Hepatocyte (in vitro differentiated cells): ENCODE results near the gene STX7. TPM values are rescaled to one million over a fixed set of nuclear protein-coding genes. Genes with fewer than 3 reads are reported as not detected.

Source experiments
- DNase-seq: peaks from one replicate; pipeline ENCODE4 v3.0.0-alpha.2; 2016; ENCODE audit warnings: low spot score
- H2AFZ ChIP-seq: fragments of 200-600 bp; sonication (generic); 2 replicates; pipeline ENCODE4 v1.6.0; 2016; ENCODE audit warnings: antibody characterized with exemption, mild to moderate bottlenecking
- H3K27ac ChIP-seq: fragments of 200-600 bp; sonication (generic); 2 replicates; pipeline ENCODE4 v1.5.1; 2016; ENCODE audit warnings: mild to moderate bottlenecking
- H3K27me3 ChIP-seq: fragments of 200-600 bp; sonication (generic); 2 replicates; pipeline ENCODE4 v1.6.1; 2016
- H3K36me3 ChIP-seq: fragments of 200-600 bp; sonication (generic); replicated peaks from 2 replicates; pipeline ENCODE4 v1.5.1; 2016; ENCODE audit warnings: low read depth; ENCODE audit not compliant: insufficient read depth
- H3K4me1 ChIP-seq: fragments of 200-600 bp; sonication (generic); 2 replicates; pipeline ENCODE4 v1.5.1; 2016; ENCODE audit warnings: mild to moderate bottlenecking, moderate library complexity; ENCODE audit not compliant: insufficient read depth
- H3K4me2 ChIP-seq: fragments of 200-600 bp; sonication (generic); 2 replicates; pipeline ENCODE4 v1.6.0; 2016
- H3K4me3 ChIP-seq: fragments of 200-600 bp; sonication (generic); 2 replicates; pipeline ENCODE4 v1.5.1; 2016; ENCODE audit warnings: mild to moderate bottlenecking
- H3K79me2 ChIP-seq: fragments of 200-600 bp; sonication (generic); 2 replicates; pipeline ENCODE4 v1.6.0; 2017; ENCODE audit warnings: mild to moderate bottlenecking
- H3K9me2 ChIP-seq: fragments of 200-600 bp; sonication (generic); replicated peaks from 2 replicates; pipeline ENCODE4 v1.6.0; 2017; ENCODE audit warnings: mild to moderate bottlenecking; ENCODE audit not compliant: insufficient read depth
- H3K9me3 ChIP-seq: fragments of 200-600 bp; sonication (generic); 2 replicates; pipeline ENCODE4 v1.5.1; 2016; ENCODE audit warnings: low read depth, mild to moderate bottlenecking
- H4K20me1 ChIP-seq: fragments of 200-600 bp; sonication (generic); 2 replicates; pipeline ENCODE4 v1.6.0; 2016; ENCODE audit warnings: mild to moderate bottlenecking; ENCODE audit not compliant: insufficient read depth, poor library complexity, severe bottlenecking
- CTCF ChIP-seq: fragments of 200-600 bp; sonication (generic); IDR thresholded peaks from 2 replicates; pipeline ENCODE4 v1.5.1; 2016; ENCODE audit warnings: antibody characterized with exemption, mild to moderate bottlenecking; ENCODE audit not compliant: poor library complexity
- EZH2 ChIP-seq: fragments of 200-600 bp; sonication (generic); IDR thresholded peaks from 2 replicates; pipeline ENCODE4 v1.6.1; 2016; ENCODE audit warnings: antibody characterized with exemption, mild to moderate bottlenecking, borderline replicate concordance
- EZH2phosphoT487 ChIP-seq: fragments of 200-600 bp; sonication (generic); IDR thresholded peaks from one replicate; pipeline ENCODE4 v1.6.1; 2018; ENCODE audit warnings: antibody characterized with exemption, mild to moderate bottlenecking, low read depth, moderate library complexity; ENCODE audit not compliant: unreplicated experiment, severe bottlenecking
- WGBS: methylation state at CpG from one replicate; pipeline ENCODE4 v1.1.6; 2016; ENCODE audit warnings: low lambda C conversion rate; ENCODE audit errors: missing lambda C conversion rate; 5-methylcytosine and 5-hydroxymethylcytosine counted together
- polyA plus RNA-seq: library from polyadenylated mRNA; unstranded; fragments of >200 nt; fragmentation: Nextera tagmentation; extraction: Ambion mirVana; gene quantifications from 2 replicates; pipeline ENCODE4 v1.2.1, GENCODE V29; 2016
- total RNA-seq: library from RNA; depleted of rRNA; stranded (reverse); fragments of >200 nt; gene quantifications from 2 replicates; pipeline ENCODE4 v1.2.3, GENCODE V29; 2014

Gene STX7
- total and polyA plus RNA-seq, 2 experiments from 2014 or later: 38.4 to 39.3 TPM

DNA sequence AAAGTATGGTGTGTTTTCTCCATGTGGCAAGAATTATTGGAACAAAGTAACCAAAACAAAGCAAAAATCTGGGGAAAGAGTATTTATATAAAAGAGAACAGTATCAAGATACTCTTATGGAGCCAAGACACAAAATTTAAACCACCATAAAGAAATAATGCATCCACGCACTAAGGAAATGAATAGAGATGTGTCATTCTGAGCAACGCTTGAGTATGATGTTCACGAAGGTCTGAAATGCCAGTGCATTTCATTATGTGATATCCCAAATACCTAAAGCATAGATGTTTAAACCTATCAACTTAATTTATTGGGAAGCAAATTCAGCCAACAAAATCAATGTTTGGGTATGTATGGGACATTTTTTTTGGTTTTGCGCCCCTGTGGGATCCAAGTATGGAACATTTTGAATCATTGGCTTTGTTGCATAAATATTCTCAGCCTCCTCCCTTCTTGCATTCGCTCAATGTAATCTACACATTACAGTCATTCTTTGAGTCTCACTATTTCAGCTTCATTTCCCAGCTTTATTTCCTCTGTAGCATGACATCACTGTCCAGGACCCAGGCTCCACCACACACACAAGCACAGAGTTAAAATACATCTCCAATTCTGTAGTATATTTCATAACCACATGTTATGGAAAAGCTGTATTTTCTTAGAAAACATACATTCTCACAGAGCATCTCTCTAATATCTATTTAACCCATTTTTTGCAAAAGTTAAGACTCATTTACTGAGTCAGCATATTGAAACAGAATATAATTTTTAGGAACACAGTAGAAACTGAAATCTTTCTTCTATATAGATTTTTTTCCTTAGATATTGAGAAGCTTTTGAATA, 100.0 kb downstream of the STX7 start:
- 81% methylated on average over 5 of the region's 5 CpGs for WGBS
- Histone ChIP-seq H2AFZ (no peak overlapping the region), H3K9me2 (no peaks in the 10 kb centered on the region), H3K79me2 (no peaks in the 10 kb centered on the region), H3K36me3 (no peaks in the 10 kb centered on the region), H4K20me1 (no peaks in the 10 kb centered on the region), H3K27ac (no peak overlapping the region), H3K27me3 (no peaks in the 10 kb centered on the region), H3K4me3 (no peak overlapping the region), H3K4me1 (no peaks in the 10 kb centered on the region), H3K4me2 (no peak overlapping the region), H3K9me3 (no peaks in the 10 kb centered on the region)
- no peak for DNase-seq
- TF ChIP-seq EZH2: no peak
- TF ChIP-seq EZH2phosphoT487: no peak
- TF ChIP-seq CTCF: no peak

DNA sequence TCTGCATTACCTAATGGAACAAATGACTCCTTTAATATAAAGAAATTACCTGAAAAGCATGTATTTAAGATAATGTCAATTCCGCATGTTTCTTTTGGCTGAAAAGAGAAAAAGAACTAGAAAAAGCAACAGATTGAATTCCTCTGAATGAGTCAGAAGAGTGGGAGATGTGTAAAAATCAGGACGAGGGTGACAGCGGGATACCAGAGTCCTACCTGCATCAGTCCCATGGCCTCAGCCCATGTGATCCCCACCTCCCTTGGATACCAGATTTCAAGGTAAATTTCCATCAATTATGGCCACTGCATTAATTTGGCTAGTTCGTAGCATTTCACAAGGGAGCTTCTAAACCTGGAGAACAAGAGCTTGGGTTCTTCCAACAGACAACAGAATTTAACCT, 101.6 kb downstream of the STX7 start:
- no peak for DNase-seq
- Histone ChIP-seq H2AFZ (no peak overlapping the region), H3K9me3 (no peaks in the 10 kb centered on the region), H3K27me3 (peaks cover 4% of the 10 kb centered on the region), H3K27ac (no peak overlapping the region), H4K20me1 (no peaks in the 10 kb centered on the region), H3K4me1 (no peaks in the 10 kb centered on the region), H3K36me3 (no peaks in the 10 kb centered on the region), H3K4me2 (no peak overlapping the region), H3K9me2 (no peaks in the 10 kb centered on the region), H3K79me2 (no peaks in the 10 kb centered on the region), H3K4me3 (no peak overlapping the region)
- no peak for TF ChIP-seq EZH2
- TF ChIP-seq EZH2phosphoT487: no peak
- no peak for TF ChIP-seq CTCF
- 92% methylated on average over 4 of the region's 4 CpGs for WGBS

GRCh38 chr6:132410830-132411229, 102.1 kb downstream of the STX7 start:
- H3K27me3 ChIP-seq: peaks cover 8% of the 10 kb centered on the region
- no peaks in the 10 kb centered on the region for H3K9me2 ChIP-seq

More at GRCh38 chr6:132410830-132411229, 102.1 kb downstream of the STX7 start:
- Histone ChIP-seq H2AFZ (no peak overlapping the region), H3K4me1 (no peaks in the 10 kb centered on the region), H3K9me3 (no peaks in the 10 kb centered on the region), H3K79me2 (no peaks in the 10 kb centered on the region), H3K4me2 (no peak overlapping the region), H4K20me1 (no peaks in the 10 kb centered on the region), H3K27ac (no peak overlapping the region), H3K36me3 (no peaks in the 10 kb centered on the region), H3K4me3 (no peak overlapping the region)
- DNase-seq: no peak
- 95% methylated on average over 3 of the region's 3 CpGs for WGBS
- TF ChIP-seq EZH2phosphoT487 (no peak), CTCF (no peak), EZH2 (no peak)
